Hepatocyte (in vitro differentiated cells): ENCODE results near the gene SKAP2. TPM values are rescaled to one million over a fixed set of nuclear protein-coding genes. Genes with fewer than 3 reads are reported as not detected.

Experiments
- DNase-seq: peaks from one replicate; pipeline ENCODE4 v3.0.0-alpha.2; 2016; ENCODE audit warnings: low spot score
- H2AFZ ChIP-seq: fragments of 200-600 bp; sonication (generic); 2 replicates; pipeline ENCODE4 v1.6.0; 2016; ENCODE audit warnings: antibody characterized with exemption, mild to moderate bottlenecking
- H3K27ac ChIP-seq: fragments of 200-600 bp; sonication (generic); 2 replicates; pipeline ENCODE4 v1.5.1; 2016; ENCODE audit warnings: mild to moderate bottlenecking
- H3K27me3 ChIP-seq: fragments of 200-600 bp; sonication (generic); 2 replicates; pipeline ENCODE4 v1.6.1; 2016
- H3K36me3 ChIP-seq: fragments of 200-600 bp; sonication (generic); replicated peaks from 2 replicates; pipeline ENCODE4 v1.5.1; 2016; ENCODE audit warnings: low read depth; ENCODE audit not compliant: insufficient read depth
- H3K4me1 ChIP-seq: fragments of 200-600 bp; sonication (generic); 2 replicates; pipeline ENCODE4 v1.5.1; 2016; ENCODE audit warnings: mild to moderate bottlenecking, moderate library complexity; ENCODE audit not compliant: insufficient read depth
- H3K4me2 ChIP-seq: fragments of 200-600 bp; sonication (generic); 2 replicates; pipeline ENCODE4 v1.6.0; 2016
- H3K4me3 ChIP-seq: fragments of 200-600 bp; sonication (generic); 2 replicates; pipeline ENCODE4 v1.5.1; 2016; ENCODE audit warnings: mild to moderate bottlenecking
- H3K79me2 ChIP-seq: fragments of 200-600 bp; sonication (generic); 2 replicates; pipeline ENCODE4 v1.6.0; 2017; ENCODE audit warnings: mild to moderate bottlenecking
- H3K9me2 ChIP-seq: fragments of 200-600 bp; sonication (generic); replicated peaks from 2 replicates; pipeline ENCODE4 v1.6.0; 2017; ENCODE audit warnings: mild to moderate bottlenecking; ENCODE audit not compliant: insufficient read depth
- H3K9me3 ChIP-seq: fragments of 200-600 bp; sonication (generic); 2 replicates; pipeline ENCODE4 v1.5.1; 2016; ENCODE audit warnings: low read depth, mild to moderate bottlenecking
- H4K20me1 ChIP-seq: fragments of 200-600 bp; sonication (generic); 2 replicates; pipeline ENCODE4 v1.6.0; 2016; ENCODE audit warnings: mild to moderate bottlenecking; ENCODE audit not compliant: insufficient read depth, poor library complexity, severe bottlenecking
- EZH2 ChIP-seq: fragments of 200-600 bp; sonication (generic); IDR thresholded peaks from 2 replicates; pipeline ENCODE4 v1.6.1; 2016; ENCODE audit warnings: antibody characterized with exemption, mild to moderate bottlenecking, borderline replicate concordance
- EZH2phosphoT487 ChIP-seq: fragments of 200-600 bp; sonication (generic); IDR thresholded peaks from one replicate; pipeline ENCODE4 v1.6.1; 2018; ENCODE audit warnings: antibody characterized with exemption, mild to moderate bottlenecking, low read depth, moderate library complexity; ENCODE audit not compliant: unreplicated experiment, severe bottlenecking
- WGBS: methylation state at CpG from one replicate; pipeline ENCODE4 v1.1.6; 2016; ENCODE audit warnings: low lambda C conversion rate; ENCODE audit errors: missing lambda C conversion rate; 5-methylcytosine and 5-hydroxymethylcytosine counted together
- polyA plus RNA-seq: library from polyadenylated mRNA; unstranded; fragments of >200 nt; fragmentation: Nextera tagmentation; extraction: Ambion mirVana; gene quantifications from 2 replicates; pipeline ENCODE4 v1.2.1, GENCODE V29; 2016
- total RNA-seq: library from RNA; depleted of rRNA; stranded (reverse); fragments of >200 nt; gene quantifications from 2 replicates; pipeline ENCODE4 v1.2.3, GENCODE V29; 2014
- TF ChIP-seq, protein P1 (sequence below): fragments of 200-600 bp; sonication (generic); IDR thresholded peaks from 2 replicates; pipeline ENCODE4 v1.5.1; 2016; ENCODE audit warnings: antibody characterized with exemption, mild to moderate bottlenecking; ENCODE audit not compliant: poor library complexity

Gene SKAP2
- total and polyA plus RNA-seq, 2 experiments from 2014 or later = 8.4 to 13.5 TPM

- peak overlapping the region; percentile 68 for H3K4me2 ChIP-seq
- peak; percentile 7 for DNase-seq
- no peaks in the 10 kb centered on the region for H3K9me3 ChIP-seq
- peaks cover 7% of the 10 kb centered on the region for H3K79me2 ChIP-seq
- H3K36me3 ChIP-seq = no peaks in the 10 kb centered on the region
- peaks cover 3% of the 10 kb centered on the region for H3K4me1 ChIP-seq
- no peaks in the 10 kb centered on the region for H4K20me1 ChIP-seq
- peak; percentile 80 for TF ChIP-seq EZH2
- peak; percentile 78 for TF ChIP-seq EZH2phosphoT487
- TF ChIP-seq, protein P1, sequence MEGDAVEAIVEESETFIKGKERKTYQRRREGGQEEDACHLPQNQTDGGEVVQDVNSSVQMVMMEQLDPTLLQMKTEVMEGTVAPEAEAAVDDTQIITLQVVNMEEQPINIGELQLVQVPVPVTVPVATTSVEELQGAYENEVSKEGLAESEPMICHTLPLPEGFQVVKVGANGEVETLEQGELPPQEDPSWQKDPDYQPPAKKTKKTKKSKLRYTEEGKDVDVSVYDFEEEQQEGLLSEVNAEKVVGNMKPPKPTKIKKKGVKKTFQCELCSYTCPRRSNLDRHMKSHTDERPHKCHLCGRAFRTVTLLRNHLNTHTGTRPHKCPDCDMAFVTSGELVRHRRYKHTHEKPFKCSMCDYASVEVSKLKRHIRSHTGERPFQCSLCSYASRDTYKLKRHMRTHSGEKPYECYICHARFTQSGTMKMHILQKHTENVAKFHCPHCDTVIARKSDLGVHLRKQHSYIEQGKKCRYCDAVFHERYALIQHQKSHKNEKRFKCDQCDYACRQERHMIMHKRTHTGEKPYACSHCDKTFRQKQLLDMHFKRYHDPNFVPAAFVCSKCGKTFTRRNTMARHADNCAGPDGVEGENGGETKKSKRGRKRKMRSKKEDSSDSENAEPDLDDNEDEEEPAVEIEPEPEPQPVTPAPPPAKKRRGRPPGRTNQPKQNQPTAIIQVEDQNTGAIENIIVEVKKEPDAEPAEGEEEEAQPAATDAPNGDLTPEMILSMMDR = no peak
- H3K4me3 ChIP-seq = no peak overlapping the region
- no peak overlapping the region for H3K27ac ChIP-seq
- H3K27me3 ChIP-seq = peaks cover 71% of the 10 kb centered on the region
- no peaks in the 10 kb centered on the region for H3K9me2 ChIP-seq
- H2AFZ ChIP-seq = peak overlapping the region; percentile 26
- WGBS = 7% methylated on average over 34 of the region's 34 CpGs
These were observed 6.7 kb downstream of the SKAP2 start for GRCh38 chr7:26857506-26858240.

GRCh38 chr7:26857170-26857505 lies 7.3 kb downstream of the SKAP2 start:
- peak overlapping the region; percentile 68 for H3K4me2 ChIP-seq
- no peak for DNase-seq
- no peaks in the 10 kb centered on the region for H3K9me3 ChIP-seq
- peaks cover 3% of the 10 kb centered on the region for H3K4me1 ChIP-seq
- TF ChIP-seq, protein P1 = no peak
- no peak for TF ChIP-seq EZH2
- TF ChIP-seq EZH2phosphoT487 = no peak
- H3K36me3 ChIP-seq = no peaks in the 10 kb centered on the region
- no peaks in the 10 kb centered on the region for H4K20me1 ChIP-seq
- peaks cover 3% of the 10 kb centered on the region for H3K79me2 ChIP-seq
- no peak overlapping the region for H3K4me3 ChIP-seq
- H3K27me3 ChIP-seq = peaks cover 67% of the 10 kb centered on the region
- no peak overlapping the region for H3K27ac ChIP-seq
- WGBS = 20% methylated on average over 4 of the region's 4 CpGs
- H2AFZ ChIP-seq = peak overlapping the region; percentile 26
- no peaks in the 10 kb centered on the region for H3K9me2 ChIP-seq

- no peaks in the 10 kb centered on the region for H3K9me2 ChIP-seq
- no peak for DNase-seq
- H4K20me1 ChIP-seq = no peaks in the 10 kb centered on the region
- H3K36me3 ChIP-seq = no peaks in the 10 kb centered on the region
- peaks cover 63% of the 10 kb centered on the region for H3K27me3 ChIP-seq
- WGBS = 57% methylated on average over 3 of the region's 3 CpGs
- H2AFZ ChIP-seq = no peak overlapping the region
- H3K79me2 ChIP-seq = no peaks in the 10 kb centered on the region
- H3K4me3 ChIP-seq = no peak overlapping the region
- no peak for TF ChIP-seq EZH2phosphoT487
- TF ChIP-seq EZH2 = no peak
- TF ChIP-seq, protein P1 = no peak
- no peak overlapping the region for H3K4me2 ChIP-seq
- H3K9me3 ChIP-seq = no peaks in the 10 kb centered on the region
- H3K27ac ChIP-seq = no peak overlapping the region
- H3K4me1 ChIP-seq = peaks cover 3% of the 10 kb centered on the region
These were observed 8.0 kb downstream of the SKAP2 start for GRCh38 chr7:26856176-26856985.
